KOPT-K1 (cell line): Measurements from ENCODE around the gene IPO11.
"Not testable (repeated sequence)": the region's sequence is repeated elsewhere in the genome, so short reads cannot be mapped to it uniquely, and the experiment has no call there.

Experiments
- H3K27ac ChIP-seq: fragments of 200-600 bp; sonication (generic); 2 replicates; pipeline ENCODE4 v1.5.1; 2016; ENCODE audit warnings: antibody characterized with exemption, mild to moderate bottlenecking, low read depth, low read length; ENCODE audit not compliant: poor library complexity, severe bottlenecking
- H3K36me3 ChIP-seq: fragments of 200-600 bp; sonication (generic); 2 replicates; pipeline ENCODE4 v1.5.1; 2017; ENCODE audit warnings: antibody characterized with exemption, mild to moderate bottlenecking, low read length, moderate library complexity; ENCODE audit not compliant: insufficient read depth
- H3K9me3 ChIP-seq: fragments of 200-600 bp; sonication (generic); 2 replicates; pipeline ENCODE4 v1.5.1; 2017; ENCODE audit warnings: antibody characterized with exemption, low read length, mild to moderate bottlenecking; ENCODE audit not compliant: insufficient read depth, poor library complexity, severe bottlenecking

IPO11 gene

DNA sequence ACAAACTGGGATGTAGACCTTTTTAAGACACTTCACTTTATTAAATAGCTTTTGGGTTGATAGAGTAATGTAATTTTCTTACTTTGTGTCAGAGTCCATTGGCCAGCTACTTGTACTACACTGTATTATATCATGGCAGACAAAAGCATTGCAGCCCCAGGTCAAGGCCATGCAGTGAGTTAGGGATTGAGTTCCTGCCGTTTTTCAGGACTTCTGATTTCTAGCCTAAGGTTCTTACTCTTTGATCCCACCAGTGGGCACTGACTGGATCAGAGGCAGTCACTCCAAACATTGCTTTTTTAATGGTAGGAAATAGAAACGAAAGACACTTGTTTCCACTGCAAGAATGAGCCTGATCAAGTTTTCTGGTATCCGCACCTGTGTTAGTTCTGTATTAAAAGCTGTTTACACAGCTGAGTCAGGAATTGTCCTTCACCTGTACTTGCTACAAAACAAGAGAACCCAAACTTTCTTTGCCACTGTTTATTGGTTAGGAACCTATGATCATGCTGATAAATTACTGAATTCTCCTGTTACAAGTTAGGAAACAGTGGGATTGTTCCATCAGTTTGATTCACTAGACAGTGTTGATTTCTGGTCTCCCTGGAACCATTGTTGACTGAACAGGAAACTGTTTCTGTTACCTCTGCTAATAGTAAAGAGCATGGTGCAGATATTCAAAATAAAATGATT lies 188.1 kb downstream of the IPO11 start:
- peaks cover 9% of the 10 kb centered on the region; the same call in 1 of the 2 replicates for H3K36me3 ChIP-seq

DNA sequence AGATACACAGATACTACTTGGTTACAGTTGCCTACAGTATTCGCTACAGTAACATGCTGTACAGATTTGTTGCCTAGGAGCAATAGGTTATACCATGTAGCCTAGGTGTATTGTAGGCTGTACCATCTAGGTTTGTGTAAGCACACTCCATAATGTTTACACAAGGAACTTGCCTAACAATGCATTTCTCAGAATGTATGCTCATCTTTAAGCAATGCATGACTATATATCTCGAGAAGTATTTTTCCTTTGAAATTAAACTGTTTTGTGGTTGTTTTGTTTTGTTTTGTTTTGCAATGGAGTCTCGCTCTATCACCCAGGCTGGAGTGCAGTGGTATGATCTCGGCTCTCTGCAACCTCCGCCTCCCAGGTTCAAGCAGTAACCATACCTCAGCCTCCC lies 191.4 kb downstream of the IPO11 start:
- Histone ChIP-seq H3K36me3 (peaks cover 18% of the 10 kb centered on the region), H3K9me3 (no peaks in the 10 kb centered on the region), H3K27ac (no peak overlapping the region)

More for the DNA sequence above, 188.1 kb downstream of the IPO11 start:
- Histone ChIP-seq H3K27ac (no peak overlapping the region), H3K9me3 (no peaks in the 10 kb centered on the region)

DNA sequence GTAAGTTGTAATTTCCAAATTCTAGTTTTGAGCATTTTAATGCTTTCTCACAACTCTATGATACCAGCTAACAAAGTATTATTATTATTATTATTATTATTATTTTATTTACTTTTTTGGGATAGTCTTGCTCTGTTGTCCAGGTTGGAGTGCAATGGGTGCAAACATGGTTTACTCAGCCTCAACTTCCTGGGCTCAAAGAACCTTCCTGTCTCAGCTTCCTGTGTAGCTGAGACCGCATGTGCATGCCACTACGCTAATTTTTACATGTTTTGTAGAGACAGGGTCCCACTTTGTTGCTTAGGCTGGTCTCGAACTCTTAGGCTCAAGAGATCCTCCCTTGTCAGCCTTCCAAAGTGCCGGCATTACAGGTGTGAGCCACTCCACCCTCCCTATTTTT lies 193.1 kb downstream of the IPO11 start:
- no peak overlapping the region for H3K27ac ChIP-seq
- H3K36me3 ChIP-seq: peaks cover 27% of the 10 kb centered on the region
- no peaks in the 10 kb centered on the region for H3K9me3 ChIP-seq

DNA sequence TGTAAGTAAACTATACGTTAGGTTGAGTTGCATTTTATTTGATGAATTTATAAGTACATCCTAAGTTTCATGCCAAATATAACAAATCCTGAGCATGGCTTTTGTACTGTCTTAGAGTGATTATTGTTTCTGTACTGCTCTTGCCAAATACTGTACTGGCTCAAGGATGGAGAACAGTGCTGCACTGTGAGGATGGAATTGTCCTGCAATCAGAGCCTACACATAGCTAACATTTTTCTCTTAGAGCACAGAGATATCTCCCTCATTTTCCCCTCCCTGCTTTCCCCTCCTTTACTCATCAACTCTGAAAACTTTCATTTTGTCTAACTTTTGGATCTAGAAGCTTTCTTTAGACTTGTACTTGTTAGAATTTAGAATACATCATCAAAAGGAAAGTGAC lies 194.3 kb downstream of the IPO11 start:
- Histone ChIP-seq H3K27ac (no peak overlapping the region), H3K9me3 (no peaks in the 10 kb centered on the region), H3K36me3 (peaks cover 27% of the 10 kb centered on the region)

DNA sequence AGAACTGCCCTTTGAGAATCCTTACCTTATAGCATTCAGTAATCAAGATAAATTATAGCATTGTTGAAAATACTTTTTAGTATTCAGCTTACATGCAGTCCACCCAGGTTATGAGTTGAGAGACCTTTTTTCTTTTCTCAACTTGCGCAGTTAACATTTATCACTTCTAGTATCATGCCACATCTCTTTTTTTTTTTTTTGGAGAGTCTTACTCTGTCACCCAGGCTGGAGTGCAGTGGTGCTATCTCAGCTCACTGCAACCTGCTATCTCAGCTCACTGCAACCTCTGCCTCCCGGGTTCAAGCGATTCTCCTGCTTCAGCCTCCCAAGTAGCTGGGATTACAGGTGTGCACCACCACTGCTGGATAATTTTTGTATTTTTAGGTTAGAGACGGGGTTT lies 195.1 kb downstream of the IPO11 start:
- Histone ChIP-seq H3K36me3 (peaks cover 27% of the 10 kb centered on the region), H3K9me3 (no peaks in the 10 kb centered on the region), H3K27ac (no peak overlapping the region)

DNA sequence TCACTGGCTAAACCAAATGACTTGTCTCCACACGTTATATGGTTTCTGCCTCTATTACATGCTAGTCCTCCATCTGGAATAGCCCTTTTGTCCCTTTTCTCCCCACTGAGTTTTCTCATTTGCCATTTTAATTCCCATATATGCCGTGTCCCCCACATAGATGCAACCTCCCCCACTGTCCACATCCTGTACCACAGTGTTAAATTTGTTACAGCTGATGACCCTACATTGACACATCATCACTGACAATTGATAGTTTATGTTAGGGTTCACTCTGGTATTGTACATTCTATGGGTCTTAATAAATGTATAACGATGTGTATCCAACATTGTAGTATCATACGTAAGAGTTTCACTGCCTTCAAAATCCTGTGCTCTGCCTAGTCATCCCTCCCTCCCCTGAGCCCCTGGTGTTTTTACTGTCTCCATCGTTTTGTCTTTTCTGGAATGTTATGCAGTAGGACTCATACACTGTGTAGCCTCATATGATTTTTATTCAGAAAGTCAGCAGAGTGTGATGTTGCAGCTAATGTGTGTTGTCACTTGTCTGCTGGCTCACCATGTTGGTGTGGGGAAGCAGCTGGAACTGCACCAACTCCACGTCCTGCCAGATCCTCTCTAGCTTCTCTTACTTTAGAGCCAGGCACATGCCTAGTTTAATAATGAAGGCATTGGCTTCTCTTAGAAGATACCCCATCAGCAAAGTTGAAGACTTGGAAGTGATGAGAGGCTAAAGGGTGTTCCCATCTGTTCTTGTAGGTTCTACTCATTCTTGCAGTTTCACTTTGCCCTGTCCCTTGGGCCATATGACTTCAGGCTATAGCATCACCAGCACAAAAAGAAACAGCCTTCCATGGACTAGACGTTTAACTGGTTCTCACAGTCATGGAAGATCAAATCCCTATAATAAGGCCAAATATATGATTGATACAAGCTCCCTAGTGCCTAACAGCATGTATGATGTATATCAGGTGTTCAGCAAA lies 196.3 kb downstream of the IPO11 start:
- Histone ChIP-seq H3K27ac (no peak overlapping the region), H3K36me3 (peaks cover 24% of the 10 kb centered on the region), H3K9me3 (no peaks in the 10 kb centered on the region)

DNA sequence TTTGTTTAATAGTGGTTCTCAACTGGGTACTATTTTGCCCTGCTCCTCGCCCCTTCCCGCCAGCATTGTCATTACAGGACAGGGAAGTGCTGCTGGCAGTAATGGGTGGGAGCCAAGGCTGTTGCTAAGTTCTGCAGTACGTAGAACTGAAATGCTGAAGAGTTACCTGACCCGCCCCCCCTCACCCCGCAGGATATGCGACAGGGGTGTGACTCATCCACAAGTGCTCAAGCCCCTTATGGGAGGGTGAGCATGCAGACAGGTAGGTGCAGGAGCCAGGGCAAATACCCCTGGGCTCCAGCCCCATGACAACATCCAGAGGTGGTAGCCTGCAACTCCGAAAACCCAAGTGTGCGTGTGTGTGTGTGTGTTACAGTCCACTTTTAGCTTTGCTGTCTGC lies 201.8 kb downstream of the IPO11 start:
- no peaks in the 10 kb centered on the region for H3K9me3 ChIP-seq

DNA sequence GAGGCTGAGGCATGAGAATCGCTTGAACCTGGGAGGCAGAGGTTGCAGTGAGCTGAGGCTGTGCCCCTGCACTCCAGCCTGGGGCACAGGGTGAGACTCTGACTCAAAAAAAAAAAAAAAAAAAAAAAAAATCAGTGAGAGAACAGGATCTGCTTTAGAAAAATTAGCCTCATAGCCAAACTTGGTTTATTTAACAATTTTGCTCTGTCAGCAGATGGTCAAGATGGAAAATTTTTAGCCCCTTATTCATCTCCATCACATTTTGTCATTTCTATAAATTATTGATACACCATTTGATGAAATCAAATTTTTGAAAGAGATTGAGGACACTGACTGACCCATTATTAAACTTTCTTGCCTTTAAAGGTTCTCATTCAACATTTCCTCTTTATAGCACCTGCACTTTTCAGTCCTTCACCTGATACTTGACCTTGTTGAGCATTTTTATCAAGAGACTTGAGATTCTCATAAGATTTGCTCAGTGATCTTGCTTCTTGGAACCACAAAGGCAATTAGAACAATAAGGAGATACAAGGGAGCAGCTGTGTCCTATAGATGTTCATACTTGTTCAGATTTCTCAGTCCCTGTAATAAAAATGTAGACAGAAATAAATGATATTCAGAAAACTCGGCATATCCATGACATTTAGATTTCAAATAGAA lies 204.2 kb downstream of the IPO11 start:
- no peak overlapping the region for H3K27ac ChIP-seq
- H3K36me3 ChIP-seq: peaks cover 10% of the 10 kb centered on the region; the same call in 1 of the 2 replicates
- no peaks in the 10 kb centered on the region for H3K9me3 ChIP-seq

More for the DNA sequence above, 201.8 kb downstream of the IPO11 start:
- no peak overlapping the region for H3K27ac ChIP-seq
- H3K36me3 ChIP-seq: peaks cover 15% of the 10 kb centered on the region; the same call in 1 of the 2 replicates

DNA sequence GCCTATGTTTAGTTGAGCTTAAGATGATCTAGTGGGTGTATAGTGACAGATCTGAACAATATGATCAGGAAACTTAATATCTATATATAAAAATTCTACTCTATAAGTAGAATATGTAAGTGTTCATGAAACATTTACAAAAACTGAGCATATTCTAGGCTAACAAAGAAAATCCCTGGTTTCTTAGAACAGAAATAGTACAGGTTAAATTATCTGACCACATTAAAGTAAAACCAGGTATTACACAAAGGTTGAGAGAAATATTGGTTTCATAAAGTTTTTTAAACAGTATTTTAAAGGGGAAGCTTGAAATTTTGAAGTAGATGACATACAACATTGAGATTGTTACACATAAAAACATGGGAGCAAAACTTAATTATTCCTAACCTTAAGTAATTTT lies 205.4 kb downstream of the IPO11 start:
- Histone ChIP-seq H3K27ac (no peak overlapping the region), H3K9me3 (no peaks in the 10 kb centered on the region), H3K36me3 (peaks cover 10% of the 10 kb centered on the region; the same call in 1 of the 2 replicates)

DNA sequence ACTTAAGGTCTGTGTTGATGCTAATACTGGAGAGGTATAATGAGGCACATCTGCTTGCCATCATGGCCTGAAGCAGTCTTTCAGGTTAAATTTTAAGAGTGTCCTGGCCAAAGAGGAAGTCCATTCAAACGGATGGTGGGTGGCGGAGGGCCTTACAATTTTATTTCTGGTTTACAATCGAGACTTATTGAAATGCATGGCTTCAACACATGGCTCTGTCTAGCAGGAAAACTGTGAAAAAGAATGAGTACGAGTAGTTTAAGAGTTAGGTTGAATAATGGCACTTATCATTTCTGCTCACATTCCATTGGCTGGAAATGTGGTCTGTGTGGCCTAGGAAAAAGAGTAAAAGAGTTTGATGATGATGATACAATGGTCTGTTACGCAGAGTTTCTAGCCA lies 208.2 kb downstream of the IPO11 start:
- Histone ChIP-seq H3K9me3 (no peaks in the 10 kb centered on the region), H3K27ac (no peak overlapping the region), H3K36me3 (no peaks in the 10 kb centered on the region; the same call in 1 of the 2 replicates)

DNA sequence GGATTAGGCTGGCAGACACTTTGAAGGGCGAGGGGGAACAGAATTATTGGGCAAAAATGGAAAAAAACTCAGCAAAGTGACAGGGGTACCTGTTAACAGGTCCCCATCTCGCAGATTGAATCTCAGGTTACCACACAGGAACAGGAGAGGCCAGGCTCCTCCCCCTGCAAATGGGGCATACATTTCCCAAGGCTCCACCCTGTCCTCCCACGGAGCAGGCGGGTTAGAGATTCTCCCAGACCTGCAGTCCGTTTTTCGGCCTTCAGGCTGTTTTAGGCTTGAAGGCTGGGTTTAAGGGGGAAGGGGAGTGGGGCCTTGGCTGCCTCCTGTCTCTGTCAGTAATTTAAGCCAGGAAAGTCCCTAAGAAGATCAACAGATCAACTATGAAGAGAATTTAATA lies 208.7 kb downstream of the IPO11 start:
- Histone ChIP-seq H3K9me3 (no peaks in the 10 kb centered on the region), H3K36me3 (no peaks in the 10 kb centered on the region; the same call in 1 of the 2 replicates), H3K27ac (no peak overlapping the region)

DNA sequence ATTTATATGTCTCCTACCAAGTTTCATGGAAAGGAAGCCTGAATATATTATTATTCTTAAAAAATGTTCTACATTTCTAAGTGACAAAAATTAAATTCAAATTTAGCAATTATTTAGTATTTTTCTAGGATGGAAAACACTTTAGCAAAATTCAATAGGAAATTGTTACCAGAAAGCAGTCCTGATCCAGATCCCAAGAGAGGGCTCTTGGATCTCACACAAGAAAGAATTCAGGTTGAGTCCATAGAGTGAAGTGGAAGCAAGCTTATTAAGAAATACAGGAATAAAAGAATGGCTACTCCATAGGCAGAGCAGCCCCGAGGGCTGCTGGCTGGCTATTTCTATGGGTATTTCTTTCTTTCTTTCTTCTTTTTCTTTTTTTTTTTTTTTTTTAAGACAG lies 210.7 kb downstream of the IPO11 start:
- H3K36me3 ChIP-seq: peaks cover 20% of the 10 kb centered on the region
- H3K9me3 ChIP-seq: no peaks in the 10 kb centered on the region
- no peak overlapping the region for H3K27ac ChIP-seq

DNA sequence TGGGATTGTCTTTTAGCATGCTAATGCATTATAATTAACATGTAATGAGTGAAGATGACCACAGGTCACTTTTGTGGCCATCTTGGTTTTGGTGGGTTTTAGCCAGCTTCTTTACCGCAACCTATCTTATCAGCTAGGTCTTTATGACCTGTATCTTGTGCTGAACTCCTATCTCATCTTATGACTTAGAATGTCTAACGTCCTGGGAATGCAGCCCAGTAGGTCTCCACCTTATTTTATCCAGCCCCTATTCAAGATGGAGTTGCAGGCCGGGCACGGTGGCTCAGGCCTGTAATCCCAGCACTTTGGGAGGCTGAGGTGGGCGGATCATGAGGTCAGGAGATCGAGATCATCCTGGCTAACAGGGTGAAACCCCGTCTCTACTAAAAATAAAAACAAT lies 211.9 kb downstream of the IPO11 start:
- H3K36me3 ChIP-seq: peaks cover 31% of the 10 kb centered on the region
- H3K9me3 ChIP-seq: not testable (repeated sequence)

DNA sequence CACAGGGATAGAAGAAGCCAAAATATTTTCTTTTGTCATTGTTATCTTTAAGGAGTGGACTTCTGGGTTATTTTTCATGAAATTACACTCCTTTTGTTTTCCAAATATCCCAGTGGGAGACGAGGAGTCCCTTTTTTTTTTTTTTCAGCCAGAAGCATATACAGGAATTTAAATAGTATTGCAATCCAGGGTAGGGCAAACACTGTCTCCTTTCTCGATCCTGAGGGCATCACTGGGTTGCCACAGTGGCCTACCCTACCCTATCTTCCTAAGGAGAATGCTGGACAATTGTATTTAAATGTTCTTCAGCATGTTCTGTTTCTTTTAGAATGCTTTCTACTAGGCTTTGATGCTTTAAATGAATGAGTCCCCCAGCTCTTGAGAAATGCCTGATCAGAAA lies 214.0 kb downstream of the IPO11 start:
- H3K36me3 ChIP-seq: peaks cover 42% of the 10 kb centered on the region
- H3K9me3 ChIP-seq: no peaks in the 10 kb centered on the region
- H3K27ac ChIP-seq: no peak overlapping the region

More for the DNA sequence above, 211.9 kb downstream of the IPO11 start:
- not testable (repeated sequence) for H3K27ac ChIP-seq

DNA sequence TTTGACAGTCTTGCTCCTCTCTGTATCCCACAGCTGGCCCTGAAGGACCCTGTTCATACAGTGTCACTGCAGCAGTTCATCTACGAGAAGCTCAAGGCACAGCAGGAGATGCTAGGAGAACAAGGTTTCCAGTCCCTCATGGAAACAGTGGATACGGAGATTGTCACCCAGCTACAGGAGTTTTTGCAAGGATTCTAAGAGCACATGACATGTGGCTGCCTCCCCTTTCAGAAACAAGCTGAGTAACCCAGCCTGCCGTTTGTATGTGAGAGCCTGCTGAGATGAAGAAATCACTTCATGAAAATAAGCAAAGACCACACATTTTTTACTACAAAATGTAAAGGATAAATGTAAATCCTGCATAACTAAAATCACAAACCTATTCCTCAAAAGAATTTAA lies 214.6 kb downstream of the IPO11 start:
- H3K9me3 ChIP-seq: no peaks in the 10 kb centered on the region
- no peak overlapping the region for H3K27ac ChIP-seq
- peaks cover 42% of the 10 kb centered on the region for H3K36me3 ChIP-seq
